H1 (cell line): ENCODE measurements around the gene VSTM2L. TPM values are rescaled to one million over a fixed set of nuclear protein-coding genes. Genes with fewer than 3 reads are reported as not detected.

Experiments used
- CTCF ChIP-seq, 3 experiments: IDR thresholded peaks; 1 replicate in 2 of 3; 2 replicates in 1 of 3; pipeline versions ENCODE4 v1.5.1 to v1.6.1; 2011; ENCODE audit warnings: low read length in 3 of 3, mild to moderate bottlenecking in 3 of 3, inconsistent platforms in 2 of 3, low read depth in 1 of 3, moderate library complexity in 1 of 3; ENCODE audit not compliant: insufficient read depth in 1 of 3; ENCODE audit errors: control extremely low read depth in 1 of 3
- polyA plus RNA-seq, 7 experiments: library from polyadenylated mRNA; depleted of rRNA in 3 of 7; stranded (reverse) in 5 of 7; unstranded in 2 of 7; fragments of >200 nt in 5 of 7; fragments of 200-250 nt in 2 of 7; gene quantifications; 1 replicate in 5 of 7; 2 replicates in 1 of 7; 4 replicates in 1 of 7; pipeline versions ENCODE4 v1.2.1 to v1.2.3, GENCODE V29; 2011 to 2013; ENCODE audit warnings: missing spikeins in 2 of 7, mixed read lengths in 2 of 7
- total RNA-seq: library from RNA; stranded (reverse); fragmentation: NEBNext Ultra II Directional; extraction: Animal tissue kit (Norgen Biotek cat#: 25700); gene quantifications from 2 replicates; pipeline ENCODE4 v1.2.1, GENCODE V29; 2021

Gene VSTM2L
- total and polyA plus RNA-seq, 2 of the 8 experiments (the other 6 are each of a cell fraction or from before 2014, with no cell fraction given), result 1.3 to 3.2 TPM

GRCh38 chr20:37958856-37959520, 56.1 kb downstream of the VSTM2L start (continued):
- TF ChIP-seq CTCF (IDR thresholded peaks at IDR 0.05; ENCODE audit: control extremely low read depth in 1 of 3, insufficient read depth in 1 of 3, low read depth in 1 of 3, low read length in 3 of 3), result no peak
